Stomach (tissue), 4 donors: ENCODE results near the gene CTCF.

Experiments
- EP300 ChIP-seq: sonication (generic); formaldehyde crosslinking; IDR thresholded peaks from one replicate; pipeline ENCODE4 v1.6.1; 2017; ENCODE audit warnings: antibody characterized with exemption
- POLR2A ChIP-seq, 4 donors: fragments of 450-650 bp; IDR thresholded peaks; one replicate each; pipeline ENCODE4 v1.6.1; 2016; ENCODE audit warnings: antibody characterized with exemption in 4 of 4, control low read depth in 2 of 4, mild to moderate bottlenecking in 1 of 4, moderate library complexity in 1 of 4
- POLR2AphosphoS5 ChIP-seq, 3 donors: sonication (generic); formaldehyde crosslinking; IDR thresholded peaks; one replicate each; pipeline ENCODE4 v1.6.1; 2016; ENCODE audit warnings: antibody characterized with exemption in 3 of 3
- TF ChIP-seq, protein P1 (sequence below), 7 experiments: fragments of 450-650 bp in 4 of 7; fragments of 200-600 bp in 3 of 7; sonication (generic) in 3 of 7; IDR thresholded peaks; one replicate each; pipeline ENCODE4 v1.5.1; 2016 to 2019; ENCODE audit warnings: antibody characterized with exemption in 7 of 7, control low read depth in 2 of 7, mild to moderate bottlenecking in 1 of 7

DNA sequence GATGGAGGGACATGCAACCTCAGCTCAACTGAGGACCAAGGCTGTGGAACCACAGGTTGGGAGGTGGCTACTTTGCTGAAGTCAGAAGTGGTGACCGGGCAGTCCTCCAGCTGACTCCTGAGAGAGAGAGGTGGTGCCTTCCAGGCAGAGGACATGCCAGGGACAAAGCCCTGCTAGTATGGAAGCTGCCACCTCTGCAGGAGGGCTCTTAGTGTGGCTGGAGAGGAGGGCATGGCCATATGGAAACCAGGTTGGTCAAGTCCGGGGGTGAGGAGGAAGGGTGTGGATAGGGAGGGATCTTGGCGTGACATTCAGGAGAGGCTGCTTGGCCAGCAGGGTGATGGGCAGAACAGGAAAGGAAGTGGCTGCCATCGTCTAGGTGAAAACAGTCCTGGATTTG is 110.0 kb downstream of the CTCF start:
- TF ChIP-seq POLR2AphosphoS5 (IDR thresholded peaks at IDR 0.05) (no peak), EP300 (no peak), POLR2A (IDR thresholded peaks at IDR 0.05) (no peak)
- TF ChIP-seq, protein P1, sequence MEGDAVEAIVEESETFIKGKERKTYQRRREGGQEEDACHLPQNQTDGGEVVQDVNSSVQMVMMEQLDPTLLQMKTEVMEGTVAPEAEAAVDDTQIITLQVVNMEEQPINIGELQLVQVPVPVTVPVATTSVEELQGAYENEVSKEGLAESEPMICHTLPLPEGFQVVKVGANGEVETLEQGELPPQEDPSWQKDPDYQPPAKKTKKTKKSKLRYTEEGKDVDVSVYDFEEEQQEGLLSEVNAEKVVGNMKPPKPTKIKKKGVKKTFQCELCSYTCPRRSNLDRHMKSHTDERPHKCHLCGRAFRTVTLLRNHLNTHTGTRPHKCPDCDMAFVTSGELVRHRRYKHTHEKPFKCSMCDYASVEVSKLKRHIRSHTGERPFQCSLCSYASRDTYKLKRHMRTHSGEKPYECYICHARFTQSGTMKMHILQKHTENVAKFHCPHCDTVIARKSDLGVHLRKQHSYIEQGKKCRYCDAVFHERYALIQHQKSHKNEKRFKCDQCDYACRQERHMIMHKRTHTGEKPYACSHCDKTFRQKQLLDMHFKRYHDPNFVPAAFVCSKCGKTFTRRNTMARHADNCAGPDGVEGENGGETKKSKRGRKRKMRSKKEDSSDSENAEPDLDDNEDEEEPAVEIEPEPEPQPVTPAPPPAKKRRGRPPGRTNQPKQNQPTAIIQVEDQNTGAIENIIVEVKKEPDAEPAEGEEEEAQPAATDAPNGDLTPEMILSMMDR (IDR thresholded peaks at IDR 0.05): no peak
